H1 (cell line): Measurements from ENCODE around the gene PDGFA. TPM values are rescaled to one million over a fixed set of nuclear protein-coding genes. Genes with fewer than 3 reads are reported as not detected.
A peak's percentile ranks its signal among the peaks of the same experiment; 100 is the strongest.

ENCODE experiments used
- CTCF ChIA-PET: fragments of 300-600 bp; sonication (Branson Sonifier 250); formaldehyde crosslinking; loops from one replicate; lab custom pipeline; 2021; ENCODE audit not compliant: partially characterized antibody; lab: Charles Lee
- POLR2A ChIA-PET: fragments of 300-600 bp; sonication (Branson Sonifier 250); formaldehyde crosslinking; loops from one replicate; lab custom pipeline; 2021; ENCODE audit warnings: inconsistent platforms; ENCODE audit not compliant: partially characterized antibody; lab: Charles Lee
- DNase-seq, 2 experiments: peaks; one replicate each; pipeline versions ENCODE4 v3.0.0 to v3.0.0-alpha.2; 2010 to 2022; ENCODE audit warnings: low spot score in 2 of 2, low read depth in 1 of 2, mixed read lengths in 1 of 2
- FAIRE-seq: peaks from 2 replicates; lab custom pipeline; 2011; peaks lifted over from hg19 to GRCh38; lab: Jason Lieb, UNC
- H2AFZ ChIP-seq: 2 replicates; pipeline ENCODE4 v1.8.1; 2012; ENCODE audit warnings: low read length, inconsistent platforms
- H2AK5ac ChIP-seq: 2 replicates; pipeline ENCODE4 v1.6.1; 2013; ENCODE audit warnings: low read depth, low read length
- H2BK120ac ChIP-seq: replicated peaks from 2 replicates; pipeline ENCODE3; 2013; ENCODE audit warnings: low read depth, low read length, inconsistent platforms
- H2BK12ac ChIP-seq: 2 replicates; pipeline ENCODE4 v1.6.1; 2013; ENCODE audit warnings: low read depth, low read length
- H2BK15ac ChIP-seq: 2 replicates; pipeline ENCODE4 v1.6.1; 2013; ENCODE audit warnings: low read length
- H2BK20ac ChIP-seq: 2 replicates; pipeline ENCODE4 v1.6.1; 2013; ENCODE audit warnings: low read length
- H2BK5ac ChIP-seq: 2 replicates; pipeline ENCODE4 v1.6.1; 2013; ENCODE audit warnings: low read depth, low read length
- H3K14ac ChIP-seq: 2 replicates; pipeline ENCODE4 v1.6.1; 2013; ENCODE audit warnings: inconsistent platforms; ENCODE audit not compliant: insufficient read length
- H3K18ac ChIP-seq: 2 replicates; pipeline ENCODE4 v1.6.1; 2013; ENCODE audit warnings: low read length; ENCODE audit errors: extremely low read depth
- H3K23ac ChIP-seq: 2 replicates; pipeline ENCODE4 v1.6.1; 2013; ENCODE audit warnings: inconsistent platforms; ENCODE audit not compliant: insufficient read length
- H3K23me2 ChIP-seq: 2 replicates; pipeline ENCODE4 v1.6.1; 2013; ENCODE audit warnings: low read depth, low read length
- H3K27ac ChIP-seq: 2 replicates; pipeline ENCODE4 v1.6.1; 2011; ENCODE audit warnings: low read depth, low read length, inconsistent platforms
- H3K27me3 ChIP-seq, 4 experiments: replicated peaks in 1 of 4; 1 replicate in 1 of 4; 2 replicates in 3 of 4; pipeline versions ENCODE4 v1.6.1 to v1.8.1; 2011 to 2013; ENCODE audit warnings: low read length in 3 of 4, mild to moderate bottlenecking in 3 of 4, inconsistent platforms in 2 of 4, mixed read lengths in 2 of 4, moderate library complexity in 1 of 4; ENCODE audit not compliant: control insufficient read depth in 3 of 4, insufficient read depth in 3 of 4; ENCODE audit errors: extremely low read depth in 1 of 4
- H3K36me3 ChIP-seq, 4 experiments: 2 replicates each; pipeline versions ENCODE4 v1.6.1 to v1.8.1; 2011 to 2013; ENCODE audit warnings: mild to moderate bottlenecking in 4 of 4, low read length in 3 of 4, moderate library complexity in 2 of 4, control low read depth in 1 of 4, inconsistent platforms in 1 of 4; ENCODE audit not compliant: insufficient read depth in 4 of 4, control insufficient read depth in 2 of 4
- H3K4ac ChIP-seq: replicated peaks from 2 replicates; pipeline ENCODE3; 2013; ENCODE audit warnings: low read length, low read depth, mixed read lengths, inconsistent platforms; ENCODE audit not compliant: insufficient read length
- H3K4me1 ChIP-seq, 4 experiments: replicated peaks in 1 of 4; 1 replicate in 1 of 4; 2 replicates in 3 of 4; pipeline versions ENCODE4 v1.6.1 to v1.8.1; 2011 to 2013; ENCODE audit warnings: low read length in 3 of 4, inconsistent platforms in 2 of 4, mixed read lengths in 1 of 4; ENCODE audit not compliant: insufficient read depth in 4 of 4, control insufficient read depth in 3 of 4
- H3K4me2 ChIP-seq, 2 experiments: 2 replicates each; pipeline versions ENCODE4 v1.6.1 to v1.8.1; 2011 to 2013; ENCODE audit warnings: low read depth in 2 of 2, low read length in 2 of 2, control low read depth in 1 of 2, inconsistent platforms in 1 of 2, mild to moderate bottlenecking in 1 of 2; ENCODE audit not compliant: insufficient read depth in 1 of 2
- H3K4me3 ChIP-seq, 4 experiments: fragments of 200-600, 300-600 bp in 1 of 4; sonication (generic), shearing (Covaris generic), sonication (Bioruptor Twin) in 1 of 4; 2 replicates each; pipeline versions ENCODE4 v1.5.1 to v1.8.1; 2011 to 2016; ENCODE audit warnings: low read length in 4 of 4, low read depth in 3 of 4, control low read depth in 2 of 4, inconsistent platforms in 2 of 4, mild to moderate bottlenecking in 2 of 4, mixed read lengths in 1 of 4, moderate library complexity in 1 of 4; ENCODE audit not compliant: insufficient read depth in 2 of 4; ENCODE audit errors: extremely low read depth in 1 of 4
- H3K56ac ChIP-seq: replicated peaks from 2 replicates; pipeline ENCODE3; 2013; ENCODE audit warnings: low read depth, mild to moderate bottlenecking, mixed read lengths, low read length, inconsistent platforms; ENCODE audit not compliant: insufficient read length
- H3K79me1 ChIP-seq: 2 replicates; pipeline ENCODE4 v1.6.1; 2013; ENCODE audit warnings: low read depth, low read length, control low read depth
- H3K79me2 ChIP-seq, 2 experiments: 2 replicates each; pipeline versions ENCODE4 v1.6.1 to v1.8.1; 2012 to 2013; ENCODE audit warnings: low read length in 2 of 2, mild to moderate bottlenecking in 2 of 2, inconsistent platforms in 1 of 2; ENCODE audit not compliant: insufficient read depth in 2 of 2, control insufficient read depth in 1 of 2
- H3K9ac ChIP-seq, 4 experiments: replicated peaks in 1 of 4; 1 replicate in 1 of 4; 2 replicates in 3 of 4; pipeline versions ENCODE4 v1.6.1 to v1.8.1; 2011 to 2013; ENCODE audit warnings: low read depth in 3 of 4, low read length in 3 of 4, control low read depth in 2 of 4, mild to moderate bottlenecking in 2 of 4, moderate library complexity in 2 of 4, inconsistent platforms in 1 of 4; ENCODE audit errors: extremely low read depth in 1 of 4
- H3K9me3 ChIP-seq, 2 experiments: 2 replicates each; pipeline versions ENCODE4 v1.6.1 to v1.8.1; 2012 to 2013; ENCODE audit warnings: mild to moderate bottlenecking in 2 of 2, moderate library complexity in 2 of 2, control low read depth in 1 of 2, inconsistent platforms in 1 of 2, low read depth in 1 of 2, low read length in 1 of 2, mixed read lengths in 1 of 2; ENCODE audit not compliant: insufficient read depth in 2 of 2
- H4K20me1 ChIP-seq, 2 experiments: replicated peaks in 1 of 2; 2 replicates each; pipeline versions ENCODE3 to v1.8.1; 2011 to 2013; ENCODE audit warnings: inconsistent platforms in 2 of 2, low read length in 2 of 2, mild to moderate bottlenecking in 1 of 2; ENCODE audit not compliant: insufficient read depth in 2 of 2, control insufficient read depth in 1 of 2
- H4K5ac ChIP-seq: 2 replicates; pipeline ENCODE4 v1.6.1; 2013; ENCODE audit warnings: low read length, low read depth, mixed read lengths, inconsistent platforms; ENCODE audit not compliant: insufficient read length
- H4K8ac ChIP-seq: 2 replicates; pipeline ENCODE4 v1.8.0; 2013; ENCODE audit warnings: mild to moderate bottlenecking, moderate library complexity, low read length, inconsistent platforms; ENCODE audit not compliant: insufficient read depth; ENCODE audit errors: extremely low read depth
- H4K91ac ChIP-seq: replicated peaks from 2 replicates; pipeline ENCODE3; 2013; ENCODE audit warnings: low read length, mixed read lengths, inconsistent platforms; ENCODE audit not compliant: insufficient read length
- ATF2 ChIP-seq: IDR thresholded peaks from 2 replicates; pipeline ENCODE4 v1.6.1; 2012; ENCODE audit warnings: low read length, inconsistent platforms
- CTCF ChIP-seq, 3 experiments: IDR thresholded peaks; 1 replicate in 2 of 3; 2 replicates in 1 of 3; pipeline versions ENCODE4 v1.5.1 to v1.6.1; 2011; ENCODE audit warnings: low read length in 3 of 3, mild to moderate bottlenecking in 3 of 3, inconsistent platforms in 2 of 3, low read depth in 1 of 3, moderate library complexity in 1 of 3; ENCODE audit not compliant: insufficient read depth in 1 of 3; ENCODE audit errors: control extremely low read depth in 1 of 3
- JUND ChIP-seq: IDR thresholded peaks from 2 replicates; pipeline ENCODE4 v1.6.1; 2011; ENCODE audit warnings: mild to moderate bottlenecking, improper control_type of control experiment, low read length
- NANOG ChIP-seq: IDR thresholded peaks from 2 replicates; pipeline ENCODE4 v1.6.1; 2011; ENCODE audit warnings: low read length, low read depth, mild to moderate bottlenecking, inconsistent platforms; ENCODE audit not compliant: insufficient read depth, poor library complexity, severe bottlenecking
- SIX5 ChIP-seq: IDR thresholded peaks from 2 replicates; pipeline ENCODE4 v1.6.1; 2011; ENCODE audit warnings: mild to moderate bottlenecking, low read depth, low read length
- SP2 ChIP-seq: IDR thresholded peaks from 2 replicates; pipeline ENCODE4 v1.6.1; 2012; ENCODE audit warnings: mild to moderate bottlenecking, low read length, inconsistent platforms
- TBP ChIP-seq: IDR thresholded peaks from 2 replicates; pipeline ENCODE4 v1.6.1; 2011; ENCODE audit warnings: low read depth, low read length, improper control_type of control experiment
- ZNF274 ChIP-seq: IDR thresholded peaks from 2 replicates; pipeline ENCODE4 v1.7.0; 2012; ENCODE audit warnings: low read length, borderline replicate concordance; ENCODE audit errors: extremely low read depth
- WGBS, 2 experiments: shearing (Covaris generic) in 1 of 2; methylation state at CpG; one replicate each; pipeline versions ENCODE4 v1.1.6 to v1.1.7; 2013 to 2015; ENCODE audit warnings: low lambda C conversion rate in 2 of 2, mixed read lengths in 2 of 2, inconsistent platforms in 1 of 2, low coverage in 1 of 2, missing lambda C conversion rate in 1 of 2; ENCODE audit not compliant: insufficient replicate concordance in 2 of 2, insufficient coverage in 1 of 2, insufficient read length in 1 of 2; ENCODE audit errors: extremely low coverage in 1 of 2, missing lambda C conversion rate in 1 of 2; 5-methylcytosine and 5-hydroxymethylcytosine counted together
- polyA plus RNA-seq, 7 experiments: library from polyadenylated mRNA; depleted of rRNA in 3 of 7; stranded (reverse) in 5 of 7; unstranded in 2 of 7; fragments of >200 nt in 5 of 7; fragments of 200-250 nt in 2 of 7; gene quantifications; 1 replicate in 5 of 7; 2 replicates in 1 of 7; 4 replicates in 1 of 7; pipeline versions ENCODE4 v1.2.1 to v1.2.3, GENCODE V29; 2011 to 2013; ENCODE audit warnings: missing spikeins in 2 of 7, mixed read lengths in 2 of 7
- total RNA-seq: library from RNA; stranded (reverse); fragmentation: NEBNext Ultra II Directional; extraction: Animal tissue kit (Norgen Biotek cat#: 25700); gene quantifications from 2 replicates; pipeline ENCODE4 v1.2.1, GENCODE V29; 2021

Gene PDGFA
- total and polyA plus RNA-seq, 2 of the 8 experiments (the other 6 are each of a cell fraction or from before 2014, with no cell fraction given), result 21.1 to 43.0 TPM

GRCh38 chr7:480531-481218 is 39.0 kb downstream of the PDGFA start:
- Histone ChIP-seq H4K5ac (no peak overlapping the region), H3K4me2 (no peak overlapping the region), H2BK15ac (0 out of 2 replicates have a peak overlapping the region, but pooled peaks have one; percentile 16), H3K36me3 (no peaks in the 10 kb centered on the region), H3K4ac (no peak overlapping the region), H3K9me3 (no peaks in the 10 kb centered on the region), H3K14ac (no peak overlapping the region), H2BK12ac (no peak overlapping the region), H3K9ac (no peak overlapping the region), H3K27me3 (no peaks in the 10 kb centered on the region; a peak in 1 of 7 replicates), H3K4me1 (peaks cover 0 to 28% (median 12%) of the 10 kb centered on the region in 4 experiments; a peak in 6 of 7 replicates), H3K56ac (no peak overlapping the region), H4K91ac (peak overlapping the region; percentile 7), H3K79me2 (no peaks in the 10 kb centered on the region), H3K4me3 (no peak overlapping the region), H2AFZ (no peak overlapping the region), H3K23ac (no peak overlapping the region), H4K8ac (peak overlapping the region; percentile 88), H2BK20ac (no peak overlapping the region), H2BK5ac (no peak overlapping the region; the same call in 1 of the 2 replicates), H3K18ac (no peak overlapping the region; the same call in none of the 2 replicates), H3K27ac (no peak overlapping the region), H2BK120ac (no peak overlapping the region), H2AK5ac (no peak overlapping the region), H3K79me1 (no peaks in the 10 kb centered on the region), H4K20me1 (peaks cover 0 to 8% of the 10 kb centered on the region in 2 experiments), H3K23me2 (peaks cover 15% of the 10 kb centered on the region; the same call in 1 of the 2 replicates)
- FAIRE-seq, result no peak
- ChIA-PET CTCF (interaction anchor here (1.1 to 2.3 kb wide), 3 partner anchors 9 to 331 kb away, joined by 3 to 6 read pairs (median 5); no protein-coding TSS in a partner anchor), POLR2A (interaction anchor here (1.0 to 1.4 kb wide), 2 partner anchors 35 to 41 kb away, joined by 4 read pairs; no protein-coding TSS in a partner anchor)
- WGBS, 2 experiments, result 69% methylated on average over 11 of the region's 14 CpGs; no CpG with 5 or more reads in 1 of the 2 experiments
- peak in 1 of 2 experiments; percentile 58 for DNase-seq
- TF ChIP-seq NANOG, result no peak
- no peak for TF ChIP-seq SP2
- no peak for TF ChIP-seq ATF2
- TF ChIP-seq SIX5, result no peak
- no peak for TF ChIP-seq TBP
- TF ChIP-seq JUND, result no peak
- no peak for TF ChIP-seq ZNF274
- TF ChIP-seq CTCF (IDR thresholded peaks at IDR 0.05; ENCODE audit: control extremely low read depth in 1 of 3, insufficient read depth in 1 of 3, low read depth in 1 of 3, low read length in 3 of 3), result no peak
